C4-2B (cell line): ENCODE measurements around the gene PRSS33.

Experiments used
- CTCF ChIP-seq: fragments of 450-650 bp; conservative IDR thresholded peaks from 2 replicates; pipeline ENCODE4 v1.5.1; 2017; ENCODE audit warnings: mild to moderate bottlenecking
- ZFX ChIP-seq: fragments of 450-650 bp; IDR thresholded peaks from 2 replicates; pipeline ENCODE4 v1.6.1; 2017

- TF ChIP-seq CTCF (no peak), ZFX (no peak)
Measured at GRCh38 chr16:2751577-2752034, 35.8 kb downstream of the PRSS33 start.
